ENCODE data around the gene SETDB1.

Gene SETDB1

GRCh38 chr1:150902346-150902745 is 23.8 kb upstream of the SETDB1 start:
- Histone ChIP-seq H3K9me3 (replicated peaks in 1 of 11) (peaks cover 0 to 11% (median 6%) of the 10 kb centered on the region in 11 experiments; a peak in 6 of 22 replicates), H3K4me1 (no peaks in the 10 kb centered on the region), H3K4me3 (no peak overlapping the region), H4K20me1 (no peaks in the 10 kb centered on the region), H3K27ac (no peak overlapping the region), H3K9ac (no peak overlapping the region), H3K4me2 (no peak overlapping the region), H3K27me3 (no peaks in the 10 kb centered on the region), H3K36me3 (no peaks in the 10 kb centered on the region)
- no peak for TF ChIP-seq Cebpa-rat (IDR thresholded peaks at IDR 0.05)

- Histone ChIP-seq H3K4me1 (no peaks in the 10 kb centered on the region), H4K20me1 (no peaks in the 10 kb centered on the region), H3K36me3 (no peaks in the 10 kb centered on the region), H3K4me2 (no peak overlapping the region), H3K27me3 (no peaks in the 10 kb centered on the region), H3K27ac (no peak overlapping the region), H3K9ac (no peak overlapping the region), H3K9me3 (replicated peaks in 1 of 11) (peaks cover 0 to 11% (median 6%) of the 10 kb centered on the region in 11 experiments; a peak in 6 of 22 replicates), H3K4me3 (no peak overlapping the region)
- TF ChIP-seq Cebpa-rat (IDR thresholded peaks at IDR 0.05) = no peak
Measured at GRCh38 chr1:150902751-150903150, 23.4 kb upstream of the SETDB1 start.

- no peak for TF ChIP-seq Cebpa-rat (IDR thresholded peaks at IDR 0.05)
- Histone ChIP-seq H3K36me3 (0 out of 22 replicates have a peak, but pooled peaks cover 0 to 4% (median 0%) of the 10 kb centered on the region in 11 experiments), H3K27me3 (no peaks in the 10 kb centered on the region), H3K9me3 (replicated peaks in 1 of 11) (peaks cover 11 to 27% (median 18%) of the 10 kb centered on the region in 11 experiments; a peak in 20 of 22 replicates), H3K27ac (no peak overlapping the region), H3K9ac (no peak overlapping the region), H3K4me1 (peaks cover 0 to 9% (median 4%) of the 10 kb centered on the region in 10 experiments; a peak in 9 of 20 replicates), H3K4me3 (no peak overlapping the region), H3K4me2 (no peak overlapping the region), H4K20me1 (no peaks in the 10 kb centered on the region)
Measured at GRCh38 chr1:150905301-150905700, 20.9 kb upstream of the SETDB1 start.

GRCh38 chr1:150906329-150906728 is 19.8 kb upstream of the SETDB1 start:
- TF ChIP-seq Cebpa-rat (IDR thresholded peaks at IDR 0.05) = no peak
- Histone ChIP-seq H3K4me2 (no peak overlapping the region), H3K9ac (no peak overlapping the region), H3K36me3 (0 out of 22 replicates have a peak, but pooled peaks cover 0 to 4% (median 0%) of the 10 kb centered on the region in 11 experiments), H3K9me3 (replicated peaks in 1 of 11) (peaks cover 21 to 35% (median 28%) of the 10 kb centered on the region in 11 experiments; a peak in 21 of 22 replicates), H3K4me3 (no peak overlapping the region), H4K20me1 (no peaks in the 10 kb centered on the region), H3K4me1 (peaks cover 0 to 13% (median 5%) of the 10 kb centered on the region in 10 experiments; a peak in 9 of 20 replicates), H3K27me3 (no peaks in the 10 kb centered on the region), H3K27ac (no peak overlapping the region)

GRCh38 chr1:150906813-150907212 is 19.4 kb upstream of the SETDB1 start:
- 0 out of 22 replicates have a peak, but pooled peaks cover 0 to 4% (median 0%) of the 10 kb centered on the region in 11 experiments for H3K36me3 ChIP-seq
- no peak overlapping the region for H3K4me3 ChIP-seq
- no peaks in the 10 kb centered on the region for H4K20me1 ChIP-seq
- peaks cover 23 to 40% (median 32%) of the 10 kb centered on the region in 11 experiments; a peak in 21 of 22 replicates for H3K9me3 ChIP-seq (replicated peaks in 1 of 11)
- no peak overlapping the region for H3K4me2 ChIP-seq
- H3K4me1 ChIP-seq = peaks cover 0 to 13% (median 5%) of the 10 kb centered on the region in 10 experiments; a peak in 9 of 20 replicates
- no peak overlapping the region for H3K9ac ChIP-seq
- no peak overlapping the region for H3K27ac ChIP-seq
- TF ChIP-seq Cebpa-rat (IDR thresholded peaks at IDR 0.05) = no peak
- H3K27me3 ChIP-seq = no peaks in the 10 kb centered on the region

- H3K4me3 ChIP-seq = no peak overlapping the region; a peak in 1 of 20 replicates
- no peak overlapping the region; a peak in 1 of 22 replicates for H3K27ac ChIP-seq
- H3K9ac ChIP-seq = no peak overlapping the region
- peaks cover 0 to 13% (median 5%) of the 10 kb centered on the region in 10 experiments; a peak in 9 of 20 replicates for H3K4me1 ChIP-seq
- H3K9me3 ChIP-seq (replicated peaks in 1 of 11) = peaks cover 23 to 52% (median 34%) of the 10 kb centered on the region in 11 experiments; a peak in 21 of 22 replicates
- peak overlapping the region in 5 of 11 experiments; percentile 43 to 59 (median 55); a peak in 9 of 22 replicates for H3K4me2 ChIP-seq
- no peak for TF ChIP-seq Cebpa-rat (IDR thresholded peaks at IDR 0.05)
- H4K20me1 ChIP-seq = no peaks in the 10 kb centered on the region
- 0 out of 22 replicates have a peak, but pooled peaks cover 0 to 4% (median 0%) of the 10 kb centered on the region in 11 experiments for H3K36me3 ChIP-seq
- no peaks in the 10 kb centered on the region for H3K27me3 ChIP-seq
Measured at GRCh38 chr1:150909585-150910180, 16.5 kb upstream of the SETDB1 start.

- Histone ChIP-seq H3K4me1 (peaks cover 0 to 13% (median 5%) of the 10 kb centered on the region in 10 experiments; a peak in 9 of 20 replicates), H3K9ac (no peak overlapping the region), H3K9me3 (replicated peaks in 1 of 11) (peaks cover 23 to 52% (median 34%) of the 10 kb centered on the region in 11 experiments; a peak in 21 of 22 replicates), H3K4me3 (no peak overlapping the region), H4K20me1 (no peaks in the 10 kb centered on the region), H3K27ac (no peak overlapping the region), H3K4me2 (no peak overlapping the region), H3K27me3 (no peaks in the 10 kb centered on the region), H3K36me3 (0 out of 22 replicates have a peak, but pooled peaks cover 0 to 4% (median 0%) of the 10 kb centered on the region in 11 experiments)
- TF ChIP-seq Cebpa-rat (IDR thresholded peaks at IDR 0.05) = no peak
Measured at GRCh38 chr1:150912623-150913022, 13.5 kb upstream of the SETDB1 start.

- H3K4me2 ChIP-seq = no peak overlapping the region
- no peaks in the 10 kb centered on the region for H3K36me3 ChIP-seq
- 0 out of 20 replicates have a peak, but pooled peaks cover 0 to 3% (median 0%) of the 10 kb centered on the region in 10 experiments for H3K4me1 ChIP-seq
- no peak overlapping the region for H3K27ac ChIP-seq
- no peaks in the 10 kb centered on the region for H4K20me1 ChIP-seq
- H3K4me3 ChIP-seq = no peak overlapping the region
- peaks cover 0 to 12% (median 0%) of the 10 kb centered on the region in 11 experiments; a peak in 5 of 22 replicates for H3K9me3 ChIP-seq (replicated peaks in 1 of 11)
- H3K9ac ChIP-seq = no peak overlapping the region
- TF ChIP-seq Cebpa-rat (IDR thresholded peaks at IDR 0.05) = no peak
- no peaks in the 10 kb centered on the region for H3K27me3 ChIP-seq
Measured at GRCh38 chr1:150917387-150917786, 8.8 kb upstream of the SETDB1 start.

- H3K4me1 ChIP-seq = peaks cover 7 to 17% (median 9%) of the 10 kb centered on the region in 10 experiments; a peak in 18 of 20 replicates
- no peaks in the 10 kb centered on the region; a peak in 1 of 22 replicates for H3K9me3 ChIP-seq (replicated peaks in 1 of 11)
- H3K4me2 ChIP-seq = no peak overlapping the region
- no peak overlapping the region for H3K27ac ChIP-seq
- no peak overlapping the region for H3K4me3 ChIP-seq
- H3K27me3 ChIP-seq = no peaks in the 10 kb centered on the region
- TF ChIP-seq Cebpa-rat (IDR thresholded peaks at IDR 0.05) = no peak
- H3K9ac ChIP-seq = no peak overlapping the region
- no peaks in the 10 kb centered on the region for H4K20me1 ChIP-seq
- H3K36me3 ChIP-seq = peaks cover 0 to 5% (median 2%) of the 10 kb centered on the region in 11 experiments; a peak in 18 of 22 replicates
Measured at GRCh38 chr1:150922519-150922975, 3.6 kb upstream of the SETDB1 start.

Data from BLaER1 treated with 17β-estradiol and CSF1 and Interleukin-3, amounts not matched to agents 10 nM and 100 nM (cell line).